ENCODE measurements around the gene LRP8. TPM values are rescaled to one million over a fixed set of nuclear protein-coding genes. Genes with fewer than 3 reads are reported as not detected.

Gene LRP8
- polyA plus RNA-seq, 1 of the 3 experiments (the other 2 are of a cell fraction) = 19.9 TPM

GRCh38 chr1:53276153-53276901, 51.5 kb downstream of the LRP8 start:
- Histone ChIP-seq H4K20me1 (ENCODE audit: insufficient read depth) (no peaks in the 10 kb centered on the region), H3K9me3 (no peaks in the 10 kb centered on the region), H3K9me2 (no peaks in the 10 kb centered on the region), H3K4me1 (ENCODE audit: control insufficient read depth in 1 of 2, insufficient read depth in 2 of 2, low read depth in 1 of 2, low read length in 1 of 2) (peaks cover 0 to 9% of the 10 kb centered on the region in 2 experiments; a peak in 1 of 4 replicates), H3K79me2 (ENCODE audit: insufficient read depth) (no peaks in the 10 kb centered on the region), H3K9ac (no peak overlapping the region), H3F3A (replicated peaks; ENCODE audit: insufficient read depth) (no peaks in the 10 kb centered on the region), H3K4me2 (no peak overlapping the region), H3K4me3 (ENCODE audit: low read depth in 2 of 2, low read length in 1 of 2) (no peak overlapping the region), H3K27ac (ENCODE audit: low read depth in 2 of 2, low read length in 1 of 2) (no peak overlapping the region), H2AFZ (ENCODE audit: low read depth) (no peak overlapping the region), H3K27me3 (ENCODE audit: insufficient read depth) (no peaks in the 10 kb centered on the region), H3K36me3 (replicated peaks in 1 of 2; ENCODE audit: control insufficient read depth in 1 of 2, insufficient read depth in 2 of 2, low read length in 1 of 2) (peaks cover 0 to 3% of the 10 kb centered on the region in 2 experiments)
- TF ChIP-seq IRF3 (IDR thresholded peaks at IDR 0.05; ENCODE audit: low read depth, low read length) = no peak
- no peak for TF ChIP-seq ZBTB33 (IDR thresholded peaks at IDR 0.05; ENCODE audit: borderline replicate concordance, low read depth)
- no peak for TF ChIP-seq EP300 (IDR thresholded peaks at IDR 0.05; ENCODE audit: borderline replicate concordance in 1 of 2, low read depth in 1 of 2, low read length in 1 of 2)
- no peak for TF ChIP-seq CHD2 (IDR thresholded peaks at IDR 0.05; ENCODE audit: low read length, partially characterized antibody)
- TF ChIP-seq RFX5 (IDR thresholded peaks at IDR 0.05; ENCODE audit: low read length) = no peak
- TF ChIP-seq RCOR1 (IDR thresholded peaks at IDR 0.05; ENCODE audit: low read length) = no peak
- no peak for TF ChIP-seq MXI1 (IDR thresholded peaks at IDR 0.05; ENCODE audit: low read depth, low read length)
- TF ChIP-seq FOXJ3 (CRISPR knock-in tag; IDR thresholded peaks at IDR 0.05) = no peak
- TF ChIP-seq EZH2phosphoT487 (IDR thresholded peaks at IDR 0.05; ENCODE audit: borderline replicate concordance, low read depth) = no peak
- TF ChIP-seq GABPA (IDR thresholded peaks at IDR 0.05; ENCODE audit: low read depth) = no peak
- TF ChIP-seq FOSL2 (IDR thresholded peaks at IDR 0.05; ENCODE audit: borderline replicate concordance, low read depth) = no peak
- TF ChIP-seq TCF12 (IDR thresholded peaks at IDR 0.05) = no peak
- no peak for TF ChIP-seq RAD21 (IDR thresholded peaks at IDR 0.05; ENCODE audit: low read length)
- no peak for TF ChIP-seq TAF1 (IDR thresholded peaks at IDR 0.05; ENCODE audit: borderline replicate concordance, low read depth, low read length)
- no peak for TF ChIP-seq REST (IDR thresholded peaks at IDR 0.05; ENCODE audit: low read depth, low read length)
- TF ChIP-seq ELF1 (IDR thresholded peaks at IDR 0.05) = no peak
- TF ChIP-seq CTCF (IDR thresholded peaks at IDR 0.05) = no peak
- CTCF ChIA-PET = interaction anchor here (1.4 to 13.5 kb wide), 7 partner anchors 13 to 168 kb away, joined by 3 to 410 read pairs (median 35); no protein-coding TSS in a partner anchor
- 96% methylated on average over 46 of the region's 48 CpGs for WGBS (ENCODE audit: low lambda C conversion rate)
- no peak for DNase-seq
- POLR2A ChIA-PET = no interaction called here

Data from SK-N-SH (cell line).